Measurements from ENCODE around the gene KEL. TPM values are rescaled to one million over a fixed set of nuclear protein-coding genes. Genes with fewer than 3 reads are reported as not detected.

KEL gene
- total and polyA plus RNA-seq, 2 donors (not counting 3 experiments of a cell fraction or from before 2014, with no cell fraction given), result 0.30 to 1.2 TPM

- FAIRE-seq (no peak), DNase-seq (ENCODE audit: low read depth, low spot score) (no peak)
- Histone ChIP-seq H3K9ac (replicated peaks; ENCODE audit: extremely low read depth, insufficient read depth, low read length) (no peak overlapping the region), H4K20me1 (replicated peaks; ENCODE audit: control insufficient read depth, extremely low read depth, insufficient read depth, low read length) (no peaks in the 10 kb centered on the region), H3K27me3 (ENCODE audit: control insufficient read depth in 2 of 2, insufficient read depth in 2 of 2, low read length in 2 of 2) (no peaks in the 10 kb centered on the region), H3K27ac (ENCODE audit: insufficient read depth, low read depth, low read length) (no peak overlapping the region), H3K9me3 (replicated peaks; ENCODE audit: control insufficient read depth, insufficient read depth, low read length) (no peaks in the 10 kb centered on the region), H3K9me1 (replicated peaks; ENCODE audit: control insufficient read depth, extremely low read depth, insufficient read depth, low read length) (no peaks in the 10 kb centered on the region), H3K4me1 (ENCODE audit: control insufficient read depth, extremely low read depth, insufficient read depth, low read length) (no peaks in the 10 kb centered on the region), H2AFZ (ENCODE audit: low read depth, low read length) (no peak overlapping the region), H3K36me3 (ENCODE audit: control insufficient read depth in 2 of 2, extremely low read depth in 1 of 2, insufficient read depth in 2 of 2, low read length in 2 of 2) (no peaks in the 10 kb centered on the region), H3K4me2 (ENCODE audit: insufficient read depth, low read length) (no peak overlapping the region), H3K4me3 (replicated peaks in 1 of 3; ENCODE audit: insufficient read depth in 1 of 3, low read depth in 1 of 3, low read length in 3 of 3) (no peak overlapping the region), H3K79me2 (ENCODE audit: control insufficient read depth, insufficient read depth, low read length) (no peaks in the 10 kb centered on the region)
- intact Hi-C loops (cut with micrococcal nuclease), result no loop called here
- POLR2A ChIA-PET, result no interaction called here
- TF ChIP-seq POLR2A (IDR thresholded peaks at IDR 0.05; ENCODE audit: low read depth, low read length), result no peak
- no peak for TF ChIP-seq JUN (IDR thresholded peaks at IDR 0.05; ENCODE audit: borderline replicate concordance, insufficient read depth, insufficient read length, low read depth)
- no peak for TF ChIP-seq FOS (IDR thresholded peaks at IDR 0.05; ENCODE audit: borderline replicate concordance, insufficient read depth, low read length)
- no peak for TF ChIP-seq MYC (IDR thresholded peaks at IDR 0.05; ENCODE audit: low read depth, low read length)
- TF ChIP-seq CTCF (IDR thresholded peaks at IDR 0.05; ENCODE audit: extremely low read depth in 1 of 2, insufficient read depth in 1 of 2, low read depth in 1 of 2, low read length in 2 of 2), result no peak
- TF ChIP-seq MAX (IDR thresholded peaks at IDR 0.05; ENCODE audit: insufficient read depth, insufficient read length), result no peak
- TF ChIP-seq GATA2 (IDR thresholded peaks at IDR 0.05; ENCODE audit: insufficient read depth, insufficient read length, low read depth, low read length), result no peak
- TF ChIP-seq EZH2 (IDR thresholded peaks at IDR 0.05; ENCODE audit: borderline replicate concordance, low read depth, low read length, severe bottlenecking), result no peak
- no peak for TF ChIP-seq POLR2AphosphoS5 (IDR thresholded peaks at IDR 0.05; ENCODE audit: insufficient read depth, low read depth, low read length)
- CTCF ChIA-PET, result interaction anchor here (1.0 to 2.0 kb wide), 2 partner anchors 30 to 247 kb away, joined by 3 to 6 read pairs; no protein-coding TSS in a partner anchor
- no TSS peak for BruUV-seq (replicated peaks)
- dilution Hi-C loops (cut with MboI; ENCODE audit: extremely low pct_ligation_motif_present, low sequenced_read_pairs), result no loop called here
These were observed 6.1 kb upstream of the KEL start for GRCh38 chr7:142968229-142968628.
